Type B pancreatic cell (in vitro differentiated cells): ENCODE data around the gene FIGN. TPM values are rescaled to one million over a fixed set of nuclear protein-coding genes. Genes with fewer than 3 reads are reported as not detected.

Source experiments
- DNase-seq: peaks from one replicate; pipeline ENCODE4 v3.0.0; 2021; ENCODE audit warnings: mixed read lengths; ENCODE audit not compliant: unreplicated experiment; ENCODE audit errors: extremely low spot score
- H3K27ac Mint-ChIP-seq: 2 replicates; pipeline ENCODE4 v1.8.0; 2021; ENCODE audit warnings: mild to moderate bottlenecking, mixed read lengths
- H3K27me3 Mint-ChIP-seq: 2 replicates; pipeline ENCODE4 v1.8.0; 2021; ENCODE audit warnings: mixed read lengths
- H3K36me3 Mint-ChIP-seq: 2 replicates; pipeline ENCODE4 v1.8.0; 2021; ENCODE audit warnings: mixed read lengths
- H3K4me1 Mint-ChIP-seq: one replicate; pipeline ENCODE4 v1.8.0; 2021; ENCODE audit warnings: mixed read lengths; ENCODE audit not compliant: unreplicated experiment
- H3K4me3 Mint-ChIP-seq: 2 replicates; pipeline ENCODE4 v1.8.0; 2021; ENCODE audit warnings: mild to moderate bottlenecking, mixed read lengths
- H3K9me3 Mint-ChIP-seq: 2 replicates; pipeline ENCODE4 v1.8.0; 2021; ENCODE audit warnings: mixed read lengths
- CTCF ChIP-seq: fragments of 200-600 bp; sonication (generic); conservative IDR thresholded peaks from 2 replicates; pipeline ENCODE4 v1.5.0; 2021; ENCODE audit warnings: antibody characterized with exemption, mild to moderate bottlenecking
- total RNA-seq: library from RNA; stranded (reverse); gene quantifications from 2 replicates; pipeline ENCODE4 v1.2.1, GENCODE V29; 2021; ENCODE audit warnings: low replicate concordance

The FIGN gene
- total RNA-seq, 1 donor from 2014 or later = 19.5 TPM

- H3K9me3 Mint-ChIP-seq = no peaks in the 10 kb centered on the region
- no peaks in the 10 kb centered on the region for H3K27me3 Mint-ChIP-seq
- H3K36me3 Mint-ChIP-seq = peaks cover 4% of the 10 kb centered on the region
- no peak for TF ChIP-seq CTCF
- H3K27ac Mint-ChIP-seq = no peak overlapping the region
- no peak for DNase-seq
- H3K4me1 Mint-ChIP-seq = peaks cover 38% of the 10 kb centered on the region
- no peak overlapping the region for H3K4me3 Mint-ChIP-seq
Measured at GRCh38 chr2:163711258-163711657, 24.6 kb downstream of the FIGN start.

GRCh38 chr2:163709270-163709669 lies 26.5 kb downstream of the FIGN start:
- no peak for DNase-seq
- H3K4me3 Mint-ChIP-seq = no peak overlapping the region
- H3K27ac Mint-ChIP-seq = no peak overlapping the region
- H3K4me1 Mint-ChIP-seq = peaks cover 25% of the 10 kb centered on the region
- no peak for TF ChIP-seq CTCF
- H3K36me3 Mint-ChIP-seq = peaks cover 4% of the 10 kb centered on the region
- H3K9me3 Mint-ChIP-seq = no peaks in the 10 kb centered on the region
- H3K27me3 Mint-ChIP-seq = no peaks in the 10 kb centered on the region

- no peak for TF ChIP-seq CTCF
- Mint-ChIP-seq H3K4me3 (no peak overlapping the region), H3K4me1 (peaks cover 15% of the 10 kb centered on the region), H3K9me3 (no peaks in the 10 kb centered on the region), H3K27me3 (no peaks in the 10 kb centered on the region), H3K27ac (no peak overlapping the region), H3K36me3 (peaks cover 4% of the 10 kb centered on the region)
- DNase-seq = no peak
Measured at GRCh38 chr2:163708265-163708664, 27.5 kb downstream of the FIGN start.

GRCh38 chr2:163703386-163703785 lies 32.4 kb downstream of the FIGN start:
- H3K4me3 Mint-ChIP-seq = no peak overlapping the region
- no peak overlapping the region for H3K27ac Mint-ChIP-seq
- H3K27me3 Mint-ChIP-seq = no peaks in the 10 kb centered on the region
- peaks cover 6% of the 10 kb centered on the region for H3K9me3 Mint-ChIP-seq
- H3K36me3 Mint-ChIP-seq = peaks cover 4% of the 10 kb centered on the region
- TF ChIP-seq CTCF = no peak
- no peak for DNase-seq
- H3K4me1 Mint-ChIP-seq = peaks cover 29% of the 10 kb centered on the region

GRCh38 chr2:163701399-163702195 lies 34.2 kb downstream of the FIGN start:
- Mint-ChIP-seq H3K27me3 (no peaks in the 10 kb centered on the region), H3K4me3 (no peak overlapping the region), H3K27ac (no peak overlapping the region), H3K4me1 (peaks cover 36% of the 10 kb centered on the region), H3K36me3 (peaks cover 4% of the 10 kb centered on the region), H3K9me3 (peaks cover 6% of the 10 kb centered on the region)
- TF ChIP-seq CTCF = no peak
- no peak for DNase-seq
